Body of pancreas (tissue), 4 donors: ENCODE measurements around the gene TRIM40.

Experiments used
- POLR2A ChIP-seq, 3 donors: fragments of 450-650 bp; IDR thresholded peaks; one replicate each; pipeline ENCODE4 v1.6.1; 2016; ENCODE audit warnings: antibody characterized with exemption in 3 of 3, mild to moderate bottlenecking in 2 of 3
- TF ChIP-seq, protein P1 (sequence below), 7 experiments: fragments of 450-650 bp in 4 of 7; fragments of 200-600 bp in 3 of 7; sonication (generic) in 3 of 7; IDR thresholded peaks; one replicate each; pipeline ENCODE4 v1.5.1; 2016 to 2019; ENCODE audit warnings: antibody characterized with exemption in 7 of 7

GRCh38 chr6:30150671-30151395, 14.9 kb downstream of the TRIM40 start:
- no peak for TF ChIP-seq POLR2A (IDR thresholded peaks at IDR 0.05)
- TF ChIP-seq, protein P1, sequence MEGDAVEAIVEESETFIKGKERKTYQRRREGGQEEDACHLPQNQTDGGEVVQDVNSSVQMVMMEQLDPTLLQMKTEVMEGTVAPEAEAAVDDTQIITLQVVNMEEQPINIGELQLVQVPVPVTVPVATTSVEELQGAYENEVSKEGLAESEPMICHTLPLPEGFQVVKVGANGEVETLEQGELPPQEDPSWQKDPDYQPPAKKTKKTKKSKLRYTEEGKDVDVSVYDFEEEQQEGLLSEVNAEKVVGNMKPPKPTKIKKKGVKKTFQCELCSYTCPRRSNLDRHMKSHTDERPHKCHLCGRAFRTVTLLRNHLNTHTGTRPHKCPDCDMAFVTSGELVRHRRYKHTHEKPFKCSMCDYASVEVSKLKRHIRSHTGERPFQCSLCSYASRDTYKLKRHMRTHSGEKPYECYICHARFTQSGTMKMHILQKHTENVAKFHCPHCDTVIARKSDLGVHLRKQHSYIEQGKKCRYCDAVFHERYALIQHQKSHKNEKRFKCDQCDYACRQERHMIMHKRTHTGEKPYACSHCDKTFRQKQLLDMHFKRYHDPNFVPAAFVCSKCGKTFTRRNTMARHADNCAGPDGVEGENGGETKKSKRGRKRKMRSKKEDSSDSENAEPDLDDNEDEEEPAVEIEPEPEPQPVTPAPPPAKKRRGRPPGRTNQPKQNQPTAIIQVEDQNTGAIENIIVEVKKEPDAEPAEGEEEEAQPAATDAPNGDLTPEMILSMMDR (IDR thresholded peaks at IDR 0.05), result no peak
